Endothelial cell of umbilical vein (primary cell): ENCODE results near the gene COX7A2. TPM values are rescaled to one million over a fixed set of nuclear protein-coding genes. Genes with fewer than 3 reads are reported as not detected.

Experiments
- BruUV-seq: library from RNA; stranded (reverse); fragments of 400-500 nt; replicated peaks from 2 replicates; lab custom pipeline; 2021; lab: Mats Ljungman, UMichigan
- CTCF ChIA-PET: fragments of 300-600, 350-600 bp; sonication (Branson Sonifier 250); formaldehyde crosslinking; loops from one replicate; lab custom pipeline; 2021; ENCODE audit warnings: antibody characterized with exemption, inconsistent platforms; lab: Charles Lee
- POLR2A ChIA-PET: fragments of 300-600, 350-600 bp; sonication (Branson Sonifier 250); formaldehyde crosslinking; loops from one replicate; lab custom pipeline; 2021; ENCODE audit warnings: antibody characterized with exemption, inconsistent platforms; lab: Charles Lee
- DNase-seq: peaks from one replicate; pipeline ENCODE4 v3.0.0-alpha.2; 2011; ENCODE audit warnings: low read depth, low spot score
- FAIRE-seq: peaks from 2 replicates; lab custom pipeline; 2011; peaks lifted over from hg19 to GRCh38; lab: Jason Lieb, UNC
- H2AFZ ChIP-seq: 2 replicates; pipeline ENCODE4 v1.6.0; 2012; ENCODE audit warnings: low read depth, low read length, control low read depth, inconsistent platforms
- H3K27ac ChIP-seq: 2 replicates; pipeline ENCODE4 v1.5.1; 2011; ENCODE audit warnings: low read depth, mild to moderate bottlenecking, control low read depth, low read length, moderate library complexity; ENCODE audit not compliant: insufficient read depth
- H3K27me3 ChIP-seq, 2 experiments: 2 replicates each; pipeline versions ENCODE4 v1.6.0 to v1.6.1; 2011; ENCODE audit warnings: low read length in 2 of 2, mixed read lengths in 1 of 2; ENCODE audit not compliant: control insufficient read depth in 2 of 2, insufficient read depth in 2 of 2
- H3K36me3 ChIP-seq, 2 experiments: 2 replicates in 1 of 2; 3 replicates in 1 of 2; pipeline ENCODE4 v1.5.1; 2011; ENCODE audit warnings: low read length in 2 of 2, mild to moderate bottlenecking in 1 of 2, moderate library complexity in 1 of 2; ENCODE audit not compliant: control insufficient read depth in 2 of 2, insufficient read depth in 2 of 2; ENCODE audit errors: extremely low read depth in 1 of 2
- H3K4me1 ChIP-seq: 3 replicates; pipeline ENCODE4 v1.5.1; 2011; ENCODE audit warnings: mild to moderate bottlenecking, low read length; ENCODE audit not compliant: control insufficient read depth, insufficient read depth; ENCODE audit errors: extremely low read depth
- H3K4me2 ChIP-seq: 2 replicates; pipeline ENCODE4 v1.6.1; 2011; ENCODE audit warnings: low read length, control low read depth, mixed read lengths; ENCODE audit not compliant: insufficient read depth
- H3K4me3 ChIP-seq, 3 experiments: fragments of 200-600 bp in 1 of 3; sonication (generic), shearing (Covaris generic) in 1 of 3; replicated peaks in 1 of 3; 2 replicates each; pipeline ENCODE4 v1.5.1; 2011 to 2016; ENCODE audit warnings: control low read depth in 3 of 3, low read length in 3 of 3, mild to moderate bottlenecking in 2 of 3, inconsistent platforms in 1 of 3, low read depth in 1 of 3, moderate library complexity in 1 of 3; ENCODE audit not compliant: insufficient read depth in 1 of 3
- H3K79me2 ChIP-seq: 2 replicates; pipeline ENCODE4 v1.6.0; 2012; ENCODE audit warnings: low read length, inconsistent platforms; ENCODE audit not compliant: control insufficient read depth, insufficient read depth
- H3K9ac ChIP-seq: replicated peaks from 2 replicates; pipeline ENCODE3; 2011; ENCODE audit warnings: low read length, control low read depth; ENCODE audit not compliant: insufficient read depth; ENCODE audit errors: extremely low read depth
- H3K9me1 ChIP-seq: replicated peaks from 3 replicates; pipeline ENCODE4 v1.6.0; 2011; ENCODE audit warnings: mild to moderate bottlenecking, low read length; ENCODE audit not compliant: control insufficient read depth, insufficient read depth; ENCODE audit errors: extremely low read depth
- H3K9me3 ChIP-seq: replicated peaks from 2 replicates; pipeline ENCODE4 v1.5.1; 2012; ENCODE audit warnings: low read length, inconsistent platforms; ENCODE audit not compliant: control insufficient read depth, insufficient read depth
- H4K20me1 ChIP-seq: replicated peaks from 2 replicates; pipeline ENCODE3; 2011; ENCODE audit warnings: mild to moderate bottlenecking, low read length; ENCODE audit not compliant: control insufficient read depth, insufficient read depth; ENCODE audit errors: extremely low read depth
- EZH2 ChIP-seq: IDR thresholded peaks from 2 replicates; pipeline ENCODE4 v1.6.1; 2012; ENCODE audit warnings: borderline replicate concordance, low read depth, mild to moderate bottlenecking, moderate library complexity, low read length, inconsistent platforms; ENCODE audit not compliant: severe bottlenecking
- FOS ChIP-seq: IDR thresholded peaks from 2 replicates; pipeline ENCODE4 v1.6.1; 2011; ENCODE audit warnings: mild to moderate bottlenecking, low read length, moderate library complexity, borderline replicate concordance; ENCODE audit not compliant: insufficient read depth
- GATA2 ChIP-seq: IDR thresholded peaks from 2 replicates; pipeline ENCODE4 v1.7.0; 2011; ENCODE audit warnings: low read depth, mild to moderate bottlenecking, moderate library complexity, mixed read lengths, low read length; ENCODE audit not compliant: insufficient read length, insufficient read depth
- JUN ChIP-seq: IDR thresholded peaks from 2 replicates; pipeline ENCODE4 v1.6.1; 2011; ENCODE audit warnings: borderline replicate concordance, low read depth; ENCODE audit not compliant: insufficient read length, insufficient read depth
- MYC ChIP-seq: IDR thresholded peaks from one replicate; pipeline ENCODE4 v1.6.1; 2011; ENCODE audit warnings: mild to moderate bottlenecking, low read depth, low read length
- POLR2A ChIP-seq: IDR thresholded peaks from 2 replicates; pipeline ENCODE4 v1.6.1; 2012; ENCODE audit warnings: low read depth, mild to moderate bottlenecking, control low read depth, low read length
- POLR2AphosphoS5 ChIP-seq: IDR thresholded peaks from 2 replicates; pipeline ENCODE4 v1.6.1; 2012; ENCODE audit warnings: low read depth, mild to moderate bottlenecking, control low read depth, low read length, moderate library complexity; ENCODE audit not compliant: insufficient read depth
- dilution Hi-C: fragments of 300-500 bp; cut with MboI; formaldehyde crosslinking; loops from one replicate; pipeline ENCODE4 v1.15.0; 2019; ENCODE audit warnings: low sequenced_read_pairs; ENCODE audit not compliant: extremely low pct_ligation_motif_present
- intact Hi-C: fragments of 100-400 bp; cut with micrococcal nuclease; formaldehyde crosslinking; loops from one replicate; pipeline ENCODE4 v1.10.0; 2022
- polyA plus RNA-seq, 4 experiments: library from polyadenylated mRNA; depleted of rRNA in 3 of 4; stranded (reverse) in 3 of 4; unstranded in 1 of 4; fragments of >200 nt; gene quantifications; 2 replicates each; pipeline versions ENCODE4 v1.2.1 to v1.2.3, GENCODE V29; 2011 to 2012; ENCODE audit warnings: missing spikeins in 1 of 4
- total RNA-seq: library from RNA; stranded (reverse); gene quantifications from 2 replicates; pipeline ENCODE4 v1.2.3, GENCODE V29; 2021
- TF ChIP-seq, protein P1 (sequence below), 2 donors: IDR thresholded peaks; 1 replicate in 1 of 2; 2 replicates in 1 of 2; pipeline ENCODE4 v1.5.1; 2011; ENCODE audit warnings: low read length in 2 of 2, mild to moderate bottlenecking in 2 of 2, moderate library complexity in 2 of 2, control low read depth in 1 of 2, inconsistent platforms in 1 of 2, low read depth in 1 of 2; ENCODE audit not compliant: insufficient read depth in 1 of 2; ENCODE audit errors: extremely low read depth in 1 of 2
- TF ChIP-seq, protein P2 (sequence below): IDR thresholded peaks from 2 replicates; pipeline ENCODE4 v1.6.1; 2011; ENCODE audit not compliant: insufficient read depth, insufficient read length

Gene COX7A2
- total and polyA plus RNA-seq, 2 donors (not counting 3 experiments of a cell fraction or from before 2014, with no cell fraction given) = 254 to 426 TPM

DNA sequence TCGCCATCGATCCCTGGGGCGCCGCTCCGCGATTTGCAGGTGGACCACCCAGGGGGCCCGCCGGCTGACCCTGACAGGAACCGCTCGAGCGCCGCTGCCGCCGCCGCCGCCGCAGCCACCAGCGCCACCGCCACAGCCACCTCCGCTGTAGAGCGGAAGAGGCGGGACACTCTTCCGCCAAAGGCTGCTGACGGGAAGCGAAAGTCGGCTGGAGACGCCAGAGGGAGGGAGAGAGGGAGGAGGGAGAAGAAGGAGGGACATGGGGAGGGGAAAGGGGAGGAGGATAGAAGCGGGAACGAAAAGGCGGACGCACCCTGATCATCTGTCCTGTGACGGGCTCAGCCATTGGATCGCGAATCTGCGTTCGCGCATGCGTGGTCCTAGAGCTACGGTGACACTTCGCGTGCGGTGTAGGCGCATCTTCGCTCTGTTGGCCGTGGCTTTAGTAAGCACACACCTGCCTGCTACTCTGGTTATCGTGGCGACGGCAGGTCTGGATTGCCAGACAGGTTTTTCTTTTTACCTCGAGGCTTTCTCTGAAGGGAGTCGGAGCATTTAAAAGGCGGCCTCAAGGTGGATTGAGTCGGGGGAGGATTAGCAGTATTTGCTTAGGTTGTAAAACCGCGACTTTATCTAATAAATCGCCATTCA, 41.2 kb upstream of the COX7A2 start, which contains the start of gene TMEM30A:
Gene TMEM30A, minus strand, starts transcription at position 161 of the 651 bp plus-strand sequence. Its CDS starts 154 bp downstream, at position 7.
- H3K9me1 ChIP-seq = no peaks in the 10 kb centered on the region
- H3K27me3 ChIP-seq = no peaks in the 10 kb centered on the region
- H3K27ac ChIP-seq = peak within 1 kb of the TSS; percentile 84
- H3K36me3 ChIP-seq = no peaks in the 10 kb centered on the region
- intact Hi-C loops (loop anchor here (1.0 to 2.0 kb wide), 3 partner anchors 13 to 42 kb away; partner anchors contain the start of gene COX7A2), dilution Hi-C loops (no loop called here)
- peak within 1 kb of the TSS; percentile 91 to 95 (median 94) for H3K4me3 ChIP-seq
- POLR2A ChIA-PET = interaction anchor here (0.8 to 1.5 kb wide), 4 partner anchors 9 to 317 kb away, joined by 3 to 6 read pairs (median 4); partner anchors contain the start of genes COX7A2 and SENP6
- BruUV-seq = no TSS peak
- H3K9me3 ChIP-seq = no peaks in the 10 kb centered on the region
- H4K20me1 ChIP-seq = no peaks in the 10 kb centered on the region
- peak within 1 kb of the TSS; percentile 95 for H3K9ac ChIP-seq
- H3K4me2 ChIP-seq = peak within 1 kb of the TSS; percentile 94
- DNase-seq = peak; percentile 99
- TF ChIP-seq POLR2A (peak; percentile 95), FOS (no peak), POLR2AphosphoS5 (peak; percentile 88)
- peak within 1 kb of the TSS; percentile 79 for H2AFZ ChIP-seq
- peaks cover 27% of the 10 kb centered on the region for H3K4me1 ChIP-seq
- CTCF ChIA-PET = interaction anchor here (1.2 to 9.8 kb wide), 8 partner anchors 9 to 240 kb away, joined by 3 to 95 read pairs (median 4); partner anchors contain the start of gene COX7A2
- peak; percentile 99 for FAIRE-seq
- H3K79me2 ChIP-seq = peaks cover 49% of the 10 kb centered on the region

DNA sequence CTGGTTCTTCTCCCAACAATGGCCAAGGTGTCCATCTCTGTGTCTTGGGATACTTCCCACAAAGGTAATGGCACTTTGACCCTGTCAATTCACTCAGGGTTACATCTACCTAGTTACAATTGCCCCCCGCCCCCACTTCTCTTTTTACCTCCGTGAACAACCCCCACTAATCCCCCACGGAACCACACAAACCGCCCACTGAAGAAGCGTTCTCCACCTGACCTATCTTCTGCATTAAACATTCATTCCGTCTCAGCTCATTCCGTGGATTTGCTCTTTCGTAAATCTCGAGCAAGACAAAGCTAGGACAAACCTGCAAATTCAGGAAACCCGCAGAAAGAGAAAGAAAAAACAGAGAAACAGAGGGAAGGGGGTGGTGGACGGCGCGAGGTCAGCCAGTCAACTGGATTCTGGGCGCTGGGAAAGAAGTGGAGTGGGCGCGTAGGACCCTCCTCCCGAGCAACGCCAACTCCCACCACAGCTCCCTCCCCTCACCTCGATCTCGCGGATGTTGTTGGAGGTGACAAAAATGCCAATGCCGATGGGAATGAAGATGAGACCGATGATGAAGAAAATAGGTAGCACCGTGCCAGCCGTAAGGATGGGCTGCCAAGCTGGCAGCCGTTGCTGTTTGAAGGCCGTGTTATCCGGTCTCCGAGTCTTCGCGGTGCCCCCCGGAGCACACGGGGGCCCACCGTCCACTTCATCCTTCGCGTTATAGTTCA, 40.5 kb upstream of the COX7A2 start:
- Histone ChIP-seq H4K20me1 (no peaks in the 10 kb centered on the region), H3K4me2 (peak overlapping the region; percentile 87), H3K79me2 (peaks cover 56% of the 10 kb centered on the region), H3K27me3 (no peaks in the 10 kb centered on the region), H2AFZ (peak overlapping the region; percentile 47), H3K4me3 (peak overlapping the region; percentile 91 to 95 (median 91)), H3K36me3 (no peaks in the 10 kb centered on the region), H3K9me3 (no peaks in the 10 kb centered on the region), H3K9ac (peak overlapping the region; percentile 95), H3K4me1 (peaks cover 34% of the 10 kb centered on the region), H3K9me1 (no peaks in the 10 kb centered on the region), H3K27ac (peak overlapping the region; percentile 84)
- dilution Hi-C loops (no loop called here), intact Hi-C loops (loop anchor here (1.0 to 2.0 kb wide), 2 partner anchors 16 to 41 kb away; partner anchors contain the start of gene COX7A2)
- POLR2A ChIA-PET = interaction anchor here (0.7 to 1.5 kb wide), 3 partner anchors 9 to 441 kb away, joined by 5 to 6 read pairs (median 6); partner anchors contain the start of gene SENP6
- TF ChIP-seq JUN = no peak
- TF ChIP-seq EZH2 = no peak
- no peak for TF ChIP-seq POLR2A
- TF ChIP-seq MYC = no peak
- no peak for TF ChIP-seq POLR2AphosphoS5
- TF ChIP-seq, protein P1, sequence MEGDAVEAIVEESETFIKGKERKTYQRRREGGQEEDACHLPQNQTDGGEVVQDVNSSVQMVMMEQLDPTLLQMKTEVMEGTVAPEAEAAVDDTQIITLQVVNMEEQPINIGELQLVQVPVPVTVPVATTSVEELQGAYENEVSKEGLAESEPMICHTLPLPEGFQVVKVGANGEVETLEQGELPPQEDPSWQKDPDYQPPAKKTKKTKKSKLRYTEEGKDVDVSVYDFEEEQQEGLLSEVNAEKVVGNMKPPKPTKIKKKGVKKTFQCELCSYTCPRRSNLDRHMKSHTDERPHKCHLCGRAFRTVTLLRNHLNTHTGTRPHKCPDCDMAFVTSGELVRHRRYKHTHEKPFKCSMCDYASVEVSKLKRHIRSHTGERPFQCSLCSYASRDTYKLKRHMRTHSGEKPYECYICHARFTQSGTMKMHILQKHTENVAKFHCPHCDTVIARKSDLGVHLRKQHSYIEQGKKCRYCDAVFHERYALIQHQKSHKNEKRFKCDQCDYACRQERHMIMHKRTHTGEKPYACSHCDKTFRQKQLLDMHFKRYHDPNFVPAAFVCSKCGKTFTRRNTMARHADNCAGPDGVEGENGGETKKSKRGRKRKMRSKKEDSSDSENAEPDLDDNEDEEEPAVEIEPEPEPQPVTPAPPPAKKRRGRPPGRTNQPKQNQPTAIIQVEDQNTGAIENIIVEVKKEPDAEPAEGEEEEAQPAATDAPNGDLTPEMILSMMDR (IDR thresholded peaks at IDR 0.05; ENCODE audit: extremely low read depth in 1 of 2, insufficient read depth in 1 of 2, low read depth in 1 of 2, low read length in 2 of 2) = no peak
- no peak for TF ChIP-seq FOS
- TF ChIP-seq, protein P2, sequence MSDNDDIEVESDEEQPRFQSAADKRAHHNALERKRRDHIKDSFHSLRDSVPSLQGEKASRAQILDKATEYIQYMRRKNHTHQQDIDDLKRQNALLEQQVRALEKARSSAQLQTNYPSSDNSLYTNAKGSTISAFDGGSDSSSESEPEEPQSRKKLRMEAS = no peak
- no peak for TF ChIP-seq GATA2
- FAIRE-seq (no peak), DNase-seq (no peak)
- TSS peak; percentile 36 for BruUV-seq
- CTCF ChIA-PET = interaction anchor here (1.2 to 9.8 kb wide), 7 partner anchors 10 to 240 kb away, joined by 3 to 95 read pairs (median 5); partner anchors contain the start of gene COX7A2
